ENCODE data around the gene HEATR5B.

- TF ChIP-seq EZH2 (IDR thresholded peaks at IDR 0.05; ENCODE audit: borderline replicate concordance, low read depth, low read length, poor library complexity, severe bottlenecking): no peak
- no peak for TF ChIP-seq CTCF (conservative IDR thresholded peaks at IDR 0.05; ENCODE audit: low read depth, low read length)
Observed at GRCh38 chr2:37039580-37039979, 44.6 kb downstream of the HEATR5B start.

Measured in A673 (cell line).